H1 (cell line): Measurements from ENCODE around the gene RTF2. TPM values are rescaled to one million over a fixed set of nuclear protein-coding genes. Genes with fewer than 3 reads are reported as not detected.

Source experiments
- CTCF ChIA-PET: fragments of 300-600 bp; sonication (Branson Sonifier 250); formaldehyde crosslinking; loops from one replicate; lab custom pipeline; 2021; ENCODE audit not compliant: partially characterized antibody; lab: Charles Lee
- POLR2A ChIA-PET: fragments of 300-600 bp; sonication (Branson Sonifier 250); formaldehyde crosslinking; loops from one replicate; lab custom pipeline; 2021; ENCODE audit warnings: inconsistent platforms; ENCODE audit not compliant: partially characterized antibody; lab: Charles Lee
- DNase-seq, 2 experiments: peaks; one replicate each; pipeline versions ENCODE4 v3.0.0 to v3.0.0-alpha.2; 2010 to 2022; ENCODE audit warnings: low spot score in 2 of 2, low read depth in 1 of 2, mixed read lengths in 1 of 2
- FAIRE-seq: peaks from 2 replicates; lab custom pipeline; 2011; peaks lifted over from hg19 to GRCh38; lab: Jason Lieb, UNC
- H2AFZ ChIP-seq: 2 replicates; pipeline ENCODE4 v1.8.1; 2012; ENCODE audit warnings: low read length, inconsistent platforms
- H2AK5ac ChIP-seq: 2 replicates; pipeline ENCODE4 v1.6.1; 2013; ENCODE audit warnings: low read depth, low read length
- H2BK120ac ChIP-seq: replicated peaks from 2 replicates; pipeline ENCODE3; 2013; ENCODE audit warnings: low read depth, low read length, inconsistent platforms
- H2BK12ac ChIP-seq: 2 replicates; pipeline ENCODE4 v1.6.1; 2013; ENCODE audit warnings: low read depth, low read length
- H2BK15ac ChIP-seq: 2 replicates; pipeline ENCODE4 v1.6.1; 2013; ENCODE audit warnings: low read length
- H2BK20ac ChIP-seq: 2 replicates; pipeline ENCODE4 v1.6.1; 2013; ENCODE audit warnings: low read length
- H2BK5ac ChIP-seq: 2 replicates; pipeline ENCODE4 v1.6.1; 2013; ENCODE audit warnings: low read depth, low read length
- H3K14ac ChIP-seq: 2 replicates; pipeline ENCODE4 v1.6.1; 2013; ENCODE audit warnings: inconsistent platforms; ENCODE audit not compliant: insufficient read length
- H3K18ac ChIP-seq: 2 replicates; pipeline ENCODE4 v1.6.1; 2013; ENCODE audit warnings: low read length; ENCODE audit errors: extremely low read depth
- H3K23ac ChIP-seq: 2 replicates; pipeline ENCODE4 v1.6.1; 2013; ENCODE audit warnings: inconsistent platforms; ENCODE audit not compliant: insufficient read length
- H3K23me2 ChIP-seq: 2 replicates; pipeline ENCODE4 v1.6.1; 2013; ENCODE audit warnings: low read depth, low read length
- H3K27ac ChIP-seq: 2 replicates; pipeline ENCODE4 v1.6.1; 2011; ENCODE audit warnings: low read depth, low read length, inconsistent platforms
- H3K27me3 ChIP-seq, 4 experiments: replicated peaks in 1 of 4; 1 replicate in 1 of 4; 2 replicates in 3 of 4; pipeline versions ENCODE4 v1.6.1 to v1.8.1; 2011 to 2013; ENCODE audit warnings: low read length in 3 of 4, mild to moderate bottlenecking in 3 of 4, inconsistent platforms in 2 of 4, mixed read lengths in 2 of 4, moderate library complexity in 1 of 4; ENCODE audit not compliant: control insufficient read depth in 3 of 4, insufficient read depth in 3 of 4; ENCODE audit errors: extremely low read depth in 1 of 4
- H3K36me3 ChIP-seq, 4 experiments: 2 replicates each; pipeline versions ENCODE4 v1.6.1 to v1.8.1; 2011 to 2013; ENCODE audit warnings: mild to moderate bottlenecking in 4 of 4, low read length in 3 of 4, moderate library complexity in 2 of 4, control low read depth in 1 of 4, inconsistent platforms in 1 of 4; ENCODE audit not compliant: insufficient read depth in 4 of 4, control insufficient read depth in 2 of 4
- H3K4ac ChIP-seq: replicated peaks from 2 replicates; pipeline ENCODE3; 2013; ENCODE audit warnings: low read length, low read depth, mixed read lengths, inconsistent platforms; ENCODE audit not compliant: insufficient read length
- H3K4me1 ChIP-seq, 4 experiments: replicated peaks in 1 of 4; 1 replicate in 1 of 4; 2 replicates in 3 of 4; pipeline versions ENCODE4 v1.6.1 to v1.8.1; 2011 to 2013; ENCODE audit warnings: low read length in 3 of 4, inconsistent platforms in 2 of 4, mixed read lengths in 1 of 4; ENCODE audit not compliant: insufficient read depth in 4 of 4, control insufficient read depth in 3 of 4
- H3K4me2 ChIP-seq, 2 experiments: 2 replicates each; pipeline versions ENCODE4 v1.6.1 to v1.8.1; 2011 to 2013; ENCODE audit warnings: low read depth in 2 of 2, low read length in 2 of 2, control low read depth in 1 of 2, inconsistent platforms in 1 of 2, mild to moderate bottlenecking in 1 of 2; ENCODE audit not compliant: insufficient read depth in 1 of 2
- H3K4me3 ChIP-seq, 4 experiments: fragments of 200-600, 300-600 bp in 1 of 4; sonication (generic), shearing (Covaris generic), sonication (Bioruptor Twin) in 1 of 4; 2 replicates each; pipeline versions ENCODE4 v1.5.1 to v1.8.1; 2011 to 2016; ENCODE audit warnings: low read length in 4 of 4, low read depth in 3 of 4, control low read depth in 2 of 4, inconsistent platforms in 2 of 4, mild to moderate bottlenecking in 2 of 4, mixed read lengths in 1 of 4, moderate library complexity in 1 of 4; ENCODE audit not compliant: insufficient read depth in 2 of 4; ENCODE audit errors: extremely low read depth in 1 of 4
- H3K56ac ChIP-seq: replicated peaks from 2 replicates; pipeline ENCODE3; 2013; ENCODE audit warnings: low read depth, mild to moderate bottlenecking, mixed read lengths, low read length, inconsistent platforms; ENCODE audit not compliant: insufficient read length
- H3K79me1 ChIP-seq: 2 replicates; pipeline ENCODE4 v1.6.1; 2013; ENCODE audit warnings: low read depth, low read length, control low read depth
- H3K79me2 ChIP-seq, 2 experiments: 2 replicates each; pipeline versions ENCODE4 v1.6.1 to v1.8.1; 2012 to 2013; ENCODE audit warnings: low read length in 2 of 2, mild to moderate bottlenecking in 2 of 2, inconsistent platforms in 1 of 2; ENCODE audit not compliant: insufficient read depth in 2 of 2, control insufficient read depth in 1 of 2
- H3K9ac ChIP-seq, 4 experiments: replicated peaks in 1 of 4; 1 replicate in 1 of 4; 2 replicates in 3 of 4; pipeline versions ENCODE4 v1.6.1 to v1.8.1; 2011 to 2013; ENCODE audit warnings: low read depth in 3 of 4, low read length in 3 of 4, control low read depth in 2 of 4, mild to moderate bottlenecking in 2 of 4, moderate library complexity in 2 of 4, inconsistent platforms in 1 of 4; ENCODE audit errors: extremely low read depth in 1 of 4
- H3K9me3 ChIP-seq, 2 experiments: 2 replicates each; pipeline versions ENCODE4 v1.6.1 to v1.8.1; 2012 to 2013; ENCODE audit warnings: mild to moderate bottlenecking in 2 of 2, moderate library complexity in 2 of 2, control low read depth in 1 of 2, inconsistent platforms in 1 of 2, low read depth in 1 of 2, low read length in 1 of 2, mixed read lengths in 1 of 2; ENCODE audit not compliant: insufficient read depth in 2 of 2
- H4K20me1 ChIP-seq, 2 experiments: replicated peaks in 1 of 2; 2 replicates each; pipeline versions ENCODE3 to v1.8.1; 2011 to 2013; ENCODE audit warnings: inconsistent platforms in 2 of 2, low read length in 2 of 2, mild to moderate bottlenecking in 1 of 2; ENCODE audit not compliant: insufficient read depth in 2 of 2, control insufficient read depth in 1 of 2
- H4K5ac ChIP-seq: 2 replicates; pipeline ENCODE4 v1.6.1; 2013; ENCODE audit warnings: low read length, low read depth, mixed read lengths, inconsistent platforms; ENCODE audit not compliant: insufficient read length
- H4K8ac ChIP-seq: 2 replicates; pipeline ENCODE4 v1.8.0; 2013; ENCODE audit warnings: mild to moderate bottlenecking, moderate library complexity, low read length, inconsistent platforms; ENCODE audit not compliant: insufficient read depth; ENCODE audit errors: extremely low read depth
- H4K91ac ChIP-seq: replicated peaks from 2 replicates; pipeline ENCODE3; 2013; ENCODE audit warnings: low read length, mixed read lengths, inconsistent platforms; ENCODE audit not compliant: insufficient read length
- ASH2L ChIP-seq: fragments of 200-600, 300-600 bp; sonication (generic); IDR thresholded peaks from one replicate; pipeline ENCODE4 v1.7.1; 2017; ENCODE audit warnings: low read length
- BCL11A ChIP-seq, 2 experiments: IDR thresholded peaks; one replicate each; pipeline ENCODE4 v1.6.1; 2011; ENCODE audit warnings: low read depth in 2 of 2, low read length in 2 of 2, mild to moderate bottlenecking in 2 of 2
- CTBP2 ChIP-seq: IDR thresholded peaks from 2 replicates; pipeline ENCODE4 v1.7.0; 2011; ENCODE audit warnings: borderline replicate concordance, mild to moderate bottlenecking, moderate library complexity, mixed read lengths, low read length; ENCODE audit not compliant: insufficient read depth, insufficient read length
- FOSL1 ChIP-seq: IDR thresholded peaks from 2 replicates; pipeline ENCODE4 v1.6.1; 2011; ENCODE audit warnings: mild to moderate bottlenecking, low read depth, low read length, moderate library complexity; ENCODE audit not compliant: insufficient read depth
- HDAC2 ChIP-seq, 2 experiments: fragments of 300-600 bp in 1 of 2; sonication (generic) in 1 of 2; IDR thresholded peaks; 2 replicates each; pipeline ENCODE4 v1.6.1; 2011 to 2012; ENCODE audit warnings: low read depth in 2 of 2, low read length in 2 of 2, mild to moderate bottlenecking in 2 of 2, moderate library complexity in 2 of 2, borderline replicate concordance in 1 of 2, inconsistent platforms in 1 of 2
- MAFK ChIP-seq: IDR thresholded peaks from 2 replicates; pipeline ENCODE4 v1.6.1; 2012; ENCODE audit warnings: low read depth, mild to moderate bottlenecking, improper control_type of control experiment, low read length
- POLR2AphosphoS5 ChIP-seq: IDR thresholded peaks from 2 replicates; pipeline ENCODE4 v1.6.1; 2011; ENCODE audit warnings: low read depth, low read length
- RFX5 ChIP-seq: IDR thresholded peaks from 2 replicates; pipeline ENCODE4 v1.6.1; 2011; ENCODE audit warnings: low read depth, low read length, improper control_type of control experiment, borderline replicate concordance
- SIRT6 ChIP-seq: IDR thresholded peaks from one replicate; pipeline ENCODE4 v1.7.1; 2012; ENCODE audit warnings: low read length, inconsistent platforms
- SRF ChIP-seq: IDR thresholded peaks from 2 replicates; pipeline ENCODE4 v1.6.1; 2011; ENCODE audit warnings: mild to moderate bottlenecking, low read depth, low read length, moderate library complexity
- TCF12 ChIP-seq: IDR thresholded peaks from 2 replicates; pipeline ENCODE4 v1.6.1; 2011; ENCODE audit warnings: low read depth, mild to moderate bottlenecking, low read length
- ZNF274 ChIP-seq: IDR thresholded peaks from 2 replicates; pipeline ENCODE4 v1.7.0; 2012; ENCODE audit warnings: low read length, borderline replicate concordance; ENCODE audit errors: extremely low read depth
- WGBS, 2 experiments: shearing (Covaris generic) in 1 of 2; methylation state at CpG; one replicate each; pipeline versions ENCODE4 v1.1.6 to v1.1.7; 2013 to 2015; ENCODE audit warnings: low lambda C conversion rate in 2 of 2, mixed read lengths in 2 of 2, inconsistent platforms in 1 of 2, low coverage in 1 of 2, missing lambda C conversion rate in 1 of 2; ENCODE audit not compliant: insufficient replicate concordance in 2 of 2, insufficient coverage in 1 of 2, insufficient read length in 1 of 2; ENCODE audit errors: extremely low coverage in 1 of 2, missing lambda C conversion rate in 1 of 2; 5-methylcytosine and 5-hydroxymethylcytosine counted together
- polyA plus RNA-seq, 7 experiments: library from polyadenylated mRNA; depleted of rRNA in 3 of 7; stranded (reverse) in 5 of 7; unstranded in 2 of 7; fragments of >200 nt in 5 of 7; fragments of 200-250 nt in 2 of 7; gene quantifications; 1 replicate in 5 of 7; 2 replicates in 1 of 7; 4 replicates in 1 of 7; pipeline versions ENCODE4 v1.2.1 to v1.2.3, GENCODE V29; 2011 to 2013; ENCODE audit warnings: missing spikeins in 2 of 7, mixed read lengths in 2 of 7
- total RNA-seq: library from RNA; stranded (reverse); fragmentation: NEBNext Ultra II Directional; extraction: Animal tissue kit (Norgen Biotek cat#: 25700); gene quantifications from 2 replicates; pipeline ENCODE4 v1.2.1, GENCODE V29; 2021
- TF ChIP-seq, protein P1 (sequence below): IDR thresholded peaks from 2 replicates; pipeline ENCODE4 v1.6.1; 2012; ENCODE audit warnings: low read length, inconsistent platforms

The RTF2 gene
- total and polyA plus RNA-seq, 2 of the 8 experiments (the other 6 are each of a cell fraction or from before 2014, with no cell fraction given), result 33.9 to 51.2 TPM

DNA sequence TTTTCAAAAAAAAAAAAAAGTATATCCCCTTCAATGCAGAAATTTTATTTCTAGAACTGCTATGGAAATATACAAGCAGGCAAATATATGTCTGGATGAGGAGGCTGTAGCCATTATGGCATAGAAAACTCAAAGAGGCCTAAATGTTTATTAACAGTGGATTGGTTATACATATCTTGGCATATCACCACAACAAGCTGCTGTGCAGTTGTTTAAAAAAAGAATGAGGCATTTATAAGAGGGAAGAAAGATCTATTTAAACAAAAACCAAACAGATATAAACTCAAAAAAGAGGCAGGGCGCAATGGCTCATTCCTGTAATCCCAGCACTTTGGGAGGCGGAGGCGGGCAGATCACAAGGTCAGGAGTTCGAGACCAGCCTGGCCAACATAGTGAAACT, 30.1 kb upstream of the RTF2 start:
- H2BK120ac ChIP-seq, result no peak overlapping the region
- no peak overlapping the region for H3K9ac ChIP-seq
- POLR2A ChIA-PET, result no interaction called here
- TF ChIP-seq POLR2AphosphoS5 (no peak), SIRT6 (no peak), SRF (no peak), MAFK (no peak), ASH2L (no peak), HDAC2 (IDR thresholded peaks at IDR 0.05; ENCODE audit: borderline replicate concordance in 1 of 2, low read depth in 2 of 2, low read length in 2 of 2) (no peak), CTBP2 (no peak), ZNF274 (no peak), TCF12 (no peak), BCL11A (IDR thresholded peaks at IDR 0.05; ENCODE audit: low read depth in 2 of 2, low read length in 2 of 2) (no peak), FOSL1 (no peak), RFX5 (no peak)
- TF ChIP-seq, protein P1, sequence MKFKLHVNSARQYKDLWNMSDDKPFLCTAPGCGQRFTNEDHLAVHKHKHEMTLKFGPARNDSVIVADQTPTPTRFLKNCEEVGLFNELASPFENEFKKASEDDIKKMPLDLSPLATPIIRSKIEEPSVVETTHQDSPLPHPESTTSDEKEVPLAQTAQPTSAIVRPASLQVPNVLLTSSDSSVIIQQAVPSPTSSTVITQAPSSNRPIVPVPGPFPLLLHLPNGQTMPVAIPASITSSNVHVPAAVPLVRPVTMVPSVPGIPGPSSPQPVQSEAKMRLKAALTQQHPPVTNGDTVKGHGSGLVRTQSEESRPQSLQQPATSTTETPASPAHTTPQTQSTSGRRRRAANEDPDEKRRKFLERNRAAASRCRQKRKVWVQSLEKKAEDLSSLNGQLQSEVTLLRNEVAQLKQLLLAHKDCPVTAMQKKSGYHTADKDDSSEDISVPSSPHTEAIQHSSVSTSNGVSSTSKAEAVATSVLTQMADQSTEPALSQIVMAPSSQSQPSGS, result no peak

More for the DNA sequence above, 30.1 kb upstream of the RTF2 start:
- Histone ChIP-seq H3K27me3 (no peaks in the 10 kb centered on the region; a peak in 1 of 7 replicates), H3K4me3 (no peak overlapping the region), H2BK12ac (no peak overlapping the region), H2BK15ac (no peak overlapping the region), H3K23ac (no peak overlapping the region), H3K18ac (no peak overlapping the region), H3K9me3 (no peaks in the 10 kb centered on the region), H3K4me1 (no peaks in the 10 kb centered on the region), H3K27ac (no peak overlapping the region), H2BK20ac (no peak overlapping the region), H4K20me1 (no peaks in the 10 kb centered on the region), H4K5ac (no peak overlapping the region), H4K91ac (no peak overlapping the region), H3K23me2 (no peaks in the 10 kb centered on the region), H2BK5ac (no peak overlapping the region), H3K79me2 (no peaks in the 10 kb centered on the region), H3K79me1 (no peaks in the 10 kb centered on the region), H2AK5ac (no peak overlapping the region), H3K36me3 (no peaks in the 10 kb centered on the region), H4K8ac (no peak overlapping the region), H3K4me2 (no peak overlapping the region), H2AFZ (no peak overlapping the region), H3K14ac (no peak overlapping the region), H3K56ac (no peak overlapping the region), H3K4ac (no peak overlapping the region)
- DNase-seq (no peak), FAIRE-seq (no peak)
- 87% methylated on average over 4 of the region's 4 CpGs; no CpG with 5 or more reads in 1 of the 2 experiments for WGBS, 2 experiments
- CTCF ChIA-PET, result interaction anchor here (1.2 kb wide), 1 partner anchor 363 kb away, joined by 4 read pairs; no protein-coding TSS in a partner anchor
